Measurements from ENCODE around the gene TTLL8.
A peak's percentile ranks its signal among the peaks of the same experiment; 100 is the strongest.

TTLL8 gene

DNA sequence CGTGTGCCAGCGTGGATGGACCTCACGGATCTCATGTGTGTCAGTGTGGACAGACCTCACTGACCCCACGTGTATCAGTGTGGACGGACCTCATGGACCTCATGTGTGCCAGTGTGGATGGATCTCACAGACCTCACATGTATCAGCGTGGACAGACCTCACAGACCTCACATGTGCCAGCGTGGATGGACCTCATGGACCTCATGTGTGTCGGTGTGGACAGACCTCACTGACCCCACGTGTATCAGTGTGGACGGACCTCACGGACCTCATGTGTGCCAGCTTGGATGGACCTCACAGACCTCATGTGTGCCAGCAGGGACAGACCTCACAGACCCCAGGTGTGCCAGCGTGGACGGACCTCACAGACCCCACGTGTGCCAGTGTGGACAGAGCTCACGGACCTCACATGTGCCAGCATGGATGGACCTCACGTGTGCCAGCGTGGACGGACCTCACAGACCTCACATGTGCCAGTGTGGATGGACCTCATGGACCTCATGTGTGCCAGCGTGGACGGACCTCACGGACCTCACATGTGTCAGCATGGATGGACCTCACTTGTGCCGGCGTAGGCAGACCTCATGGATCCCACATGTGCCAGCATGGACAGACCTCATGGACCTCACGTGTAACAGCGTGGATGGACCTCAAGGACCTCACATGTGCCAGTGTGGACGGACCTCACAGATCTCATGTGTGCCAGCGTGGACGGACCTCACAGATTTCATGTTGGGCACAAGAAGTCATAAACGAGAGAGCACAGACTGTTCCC lies 18.2 kb downstream of the TTLL8 start:
- DNase-seq, result no peak

GRCh38 chr22:50035976-50036724 lies 21.9 kb downstream of the TTLL8 start:
- no peak for DNase-seq

DNA sequence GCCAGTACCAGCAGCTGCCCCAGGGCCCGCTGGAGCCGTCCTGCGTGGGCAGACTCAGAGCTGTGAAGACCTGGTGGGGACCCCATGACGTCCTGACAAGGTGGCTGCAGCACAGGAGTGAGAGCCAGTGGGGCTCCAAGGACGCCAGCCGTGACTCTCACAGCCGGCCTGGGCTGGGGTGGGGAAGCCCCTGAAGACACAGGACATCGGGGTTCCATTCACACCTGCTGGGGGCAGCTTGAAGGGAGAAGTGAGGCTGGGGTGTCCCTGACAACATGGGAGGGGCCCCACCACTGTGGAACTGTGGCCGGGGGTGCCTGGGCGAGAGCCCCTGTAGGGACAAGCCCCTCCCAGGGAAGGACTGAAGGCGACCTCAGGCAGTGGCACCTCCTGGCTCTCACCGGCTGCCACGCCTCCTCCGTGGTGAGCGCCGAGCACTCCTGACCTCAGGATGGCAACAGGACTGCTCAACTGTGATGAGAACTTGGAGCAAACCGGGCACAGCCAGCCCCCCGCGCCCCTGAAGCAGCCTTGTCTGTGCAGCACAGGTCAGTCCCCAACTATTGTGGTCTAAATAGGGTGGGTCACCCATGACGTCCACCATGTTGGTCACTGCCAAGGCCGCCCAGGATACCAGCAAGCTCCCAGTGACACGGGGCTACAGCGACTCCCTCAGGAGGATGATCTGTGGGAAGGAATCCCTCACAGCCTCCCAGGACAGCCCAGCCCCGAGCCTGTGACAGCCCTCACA lies 22.8 kb downstream of the TTLL8 start:
- no peak for DNase-seq

GRCh38 chr22:50034126-50035081 lies 23.7 kb downstream of the TTLL8 start:
- DNase-seq, result no peak

- no peak for DNase-seq
These were observed 25.0 kb downstream of the TTLL8 start for GRCh38 chr22:50032941-50033601.

GRCh38 chr22:50032109-50032871 lies 25.8 kb downstream of the TTLL8 start:
- DNase-seq, result no peak

- DNase-seq, result no peak
These were observed 26.7 kb downstream of the TTLL8 start for GRCh38 chr22:50031189-50032091.

DNA sequence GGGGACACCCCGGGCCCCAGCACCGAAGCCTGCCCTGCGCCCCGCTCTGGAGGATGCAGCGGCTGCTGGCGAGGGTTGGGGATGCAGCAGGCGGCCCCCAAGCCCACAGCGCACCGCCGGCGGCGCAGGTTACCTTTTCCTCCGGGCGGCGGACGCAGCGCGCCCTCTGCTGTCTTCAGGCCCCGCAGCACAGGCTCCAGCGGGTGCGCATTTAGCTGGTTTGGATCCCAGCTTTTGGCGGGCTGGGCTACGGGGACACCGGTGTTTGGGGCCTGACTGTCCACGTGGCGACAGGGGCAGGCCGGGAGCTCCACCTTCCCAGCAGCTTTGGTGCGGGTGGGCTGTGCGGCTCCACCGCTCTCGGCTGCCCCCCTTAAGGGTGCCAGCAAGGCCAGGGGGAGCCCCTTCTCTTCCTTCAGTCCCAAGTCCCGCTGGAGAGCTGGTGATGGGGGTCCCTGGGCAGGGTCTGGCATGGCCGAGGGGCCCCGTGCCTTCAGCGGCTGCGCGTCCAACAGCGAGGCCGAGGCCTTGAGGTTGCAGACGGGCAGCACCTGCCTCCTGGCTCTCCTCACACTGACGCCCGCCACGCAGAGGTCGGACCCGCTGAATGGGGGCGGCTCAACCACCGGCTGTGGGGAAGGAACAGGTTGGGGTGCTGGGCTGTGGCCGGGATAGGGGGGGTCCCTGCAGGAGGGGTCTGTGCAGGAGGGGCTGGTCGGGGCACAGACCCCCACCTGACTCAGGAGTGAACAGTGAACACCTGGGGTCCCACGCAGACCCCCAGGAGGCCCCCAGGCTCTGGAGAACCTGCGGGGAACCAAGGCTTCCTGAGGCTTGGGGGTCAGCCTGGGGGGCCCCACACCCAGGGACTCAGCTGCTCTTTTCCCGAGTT lies 27.6 kb downstream of the TTLL8 start:
- DNase-seq, result peak; percentile 81 to 84

DNA sequence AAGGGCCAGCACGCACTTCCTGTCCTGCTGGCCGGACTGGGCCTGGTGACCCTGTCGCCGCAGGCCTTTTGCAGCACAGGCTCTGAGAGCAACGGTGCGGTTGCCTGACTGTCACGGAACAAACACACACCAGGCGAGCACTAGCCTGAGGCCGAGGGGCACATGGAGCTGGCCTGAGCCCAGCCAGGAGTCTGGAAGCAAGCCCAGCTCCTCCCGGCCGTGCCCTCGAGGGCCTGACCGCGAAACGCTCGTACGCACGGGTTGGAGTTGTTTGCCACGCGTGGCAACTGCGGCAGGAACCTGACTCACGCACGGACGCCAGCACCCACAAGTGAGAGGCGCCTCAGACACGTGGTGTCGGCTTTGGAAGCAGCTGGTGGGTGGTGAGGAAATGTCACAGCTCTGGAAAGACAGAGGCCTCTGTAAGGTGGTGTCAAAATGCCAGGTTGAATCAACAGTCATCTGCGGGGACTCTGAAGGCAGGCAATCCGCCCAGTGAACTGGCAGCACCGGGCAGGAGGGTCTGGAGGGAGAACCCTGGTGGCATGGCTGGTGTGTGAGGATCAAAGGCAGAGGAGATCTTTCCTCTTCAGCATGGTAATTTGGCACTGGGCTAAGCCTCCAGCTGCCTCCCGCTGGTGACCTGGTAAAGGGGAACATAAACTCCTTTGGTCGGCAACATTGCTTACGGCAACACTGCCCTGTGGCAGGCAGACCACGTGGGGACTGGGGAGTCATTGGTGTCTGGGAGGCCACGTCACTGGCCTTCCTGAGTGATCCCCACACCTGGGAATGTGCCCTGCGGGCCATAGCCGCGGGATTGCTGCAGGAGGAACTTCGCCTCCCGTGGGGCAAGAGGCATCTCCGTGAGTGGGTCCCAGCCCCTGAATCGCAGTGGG lies 30.2 kb downstream of the TTLL8 start:
- DNase-seq, result peak; percentile 65 to 74

- no peak for DNase-seq
These were observed 32.1 kb downstream of the TTLL8 start for GRCh38 chr22:50025993-50026392.

DNA sequence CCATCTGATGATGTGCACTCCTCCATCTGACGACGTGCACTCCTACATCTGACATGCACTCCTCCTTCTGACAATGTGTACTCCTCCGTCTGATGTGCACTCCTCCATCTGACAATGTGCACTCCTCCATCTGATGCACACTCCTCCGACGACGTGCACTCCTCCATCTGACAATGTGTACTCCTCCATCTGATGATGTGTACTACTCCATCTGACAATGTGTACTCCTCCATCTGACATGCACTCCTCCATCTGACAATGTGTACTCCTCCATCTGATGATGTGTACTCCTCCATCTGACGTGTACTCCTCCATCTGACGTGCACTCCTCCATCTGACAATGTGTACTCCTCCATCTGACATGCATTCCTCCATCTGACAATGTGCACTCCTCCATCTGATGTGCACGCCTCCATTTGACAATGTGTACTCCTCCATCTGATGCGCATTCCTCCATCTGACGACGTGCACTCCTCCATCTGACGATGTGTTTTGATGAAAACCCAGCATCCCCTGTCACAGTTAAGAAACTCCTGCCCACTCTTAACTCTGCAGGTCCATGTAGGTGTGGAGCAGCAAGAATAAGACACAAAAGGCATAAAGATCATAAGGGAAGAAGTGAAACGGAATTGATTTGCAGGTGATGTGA lies 35.8 kb downstream of the TTLL8 start:
- no peak for DNase-seq

GRCh38 chr22:50020606-50021005 lies 37.5 kb downstream of the TTLL8 start:
- DNase-seq, result no peak

DNA sequence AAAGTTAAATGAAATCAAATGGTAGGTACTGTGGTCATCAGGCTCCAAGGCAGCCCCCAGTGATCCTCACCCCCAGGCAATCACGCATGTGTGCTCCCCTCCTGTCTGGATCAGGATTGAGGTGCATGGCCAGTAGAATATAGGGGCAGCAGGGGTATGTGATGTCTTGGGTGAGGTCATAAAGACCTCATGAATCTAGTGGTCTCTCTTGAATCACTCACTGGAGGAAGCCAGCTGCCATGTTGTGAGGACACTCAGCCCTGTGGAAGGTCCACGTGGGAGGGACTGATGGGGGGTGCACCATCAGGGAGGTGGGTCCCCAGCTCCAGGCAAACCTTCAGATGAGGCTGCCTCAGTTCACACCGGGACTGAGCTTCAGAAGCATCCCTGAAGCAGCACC lies 38.8 kb downstream of the TTLL8 start:
- DNase-seq, result no peak

DNA sequence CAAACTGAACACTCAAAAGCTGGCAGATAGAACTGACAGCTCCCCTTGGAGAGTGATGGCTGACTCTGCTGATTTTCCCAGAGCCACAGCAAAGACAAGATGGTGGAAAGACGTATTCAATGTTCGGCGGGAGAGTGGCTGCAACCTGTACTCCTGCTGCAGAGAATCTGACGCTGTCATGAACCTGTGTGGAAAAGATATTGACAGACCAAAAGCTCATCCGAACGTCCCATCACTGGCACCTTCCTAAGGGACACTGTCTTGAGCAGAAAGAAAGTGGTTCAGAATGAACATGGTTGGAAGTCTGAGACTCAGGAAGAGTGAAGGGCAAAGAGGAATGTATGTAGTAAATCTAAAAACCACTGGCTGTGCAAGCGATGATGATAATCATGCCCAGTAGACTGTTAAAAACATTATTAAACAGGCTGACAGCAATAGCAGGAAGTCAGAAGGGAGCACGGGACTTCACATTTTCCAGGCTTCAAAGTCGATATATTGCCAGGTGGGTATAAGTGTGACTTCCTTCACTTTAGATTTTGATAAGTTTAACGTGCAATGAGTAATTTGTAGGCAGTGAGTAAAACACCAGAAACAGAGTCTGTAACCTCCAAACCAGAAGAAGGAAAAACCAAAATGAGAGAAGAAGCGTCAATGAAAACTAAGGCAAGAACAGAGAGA lies 39.4 kb downstream of the TTLL8 start:
- peak in 1 of 2 donors; percentile 38 for DNase-seq

DNA sequence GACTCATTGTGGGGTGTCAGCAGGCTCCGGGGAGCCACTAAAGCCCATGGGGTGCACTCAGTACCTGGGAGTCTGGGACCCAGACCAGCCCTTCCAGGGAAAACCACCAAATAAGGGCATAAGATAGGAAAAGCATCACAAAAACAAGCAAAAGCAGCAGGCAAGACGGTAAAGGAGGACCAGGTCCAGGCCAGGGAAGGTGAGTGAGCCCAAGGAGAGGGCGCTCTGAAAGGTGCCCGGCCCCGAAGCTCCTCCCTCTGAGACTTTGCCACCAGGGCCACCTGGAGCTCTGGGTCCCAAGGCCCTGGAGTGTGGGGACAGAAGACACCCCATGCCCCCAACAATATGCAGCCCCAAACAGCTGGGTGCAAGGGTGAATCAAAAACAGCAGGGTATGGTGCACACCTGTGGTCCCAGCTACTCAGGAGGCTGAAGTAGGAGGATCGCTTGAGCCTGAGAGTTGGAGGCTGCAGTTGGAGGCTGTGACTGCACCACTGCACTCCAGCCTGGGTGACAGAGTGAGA lies 40.3 kb downstream of the TTLL8 start:
- no peak for DNase-seq

GRCh38 chr22:50016988-50017700 lies 41.0 kb downstream of the TTLL8 start:
- DNase-seq, result peak; percentile 72 to 82
